COLO829 (cell line): ENCODE measurements around the gene TEX51.

Source experiments
- DNase-seq: peaks from one replicate; pipeline ENCODE4 v3.0.0; 2012; ENCODE audit warnings: low spot score

Gene TEX51

GRCh38 chr2:126914811-126915500 lies 16.3 kb downstream of the TEX51 start:
- DNase-seq = no peak

- no peak for DNase-seq
Measured at GRCh38 chr2:126915903-126916302, 17.2 kb downstream of the TEX51 start.

- DNase-seq = no peak
Measured at GRCh38 chr2:126916744-126917143, 18.1 kb downstream of the TEX51 start.

- DNase-seq = no peak
Measured at GRCh38 chr2:126921066-126921465, 22.4 kb downstream of the TEX51 start.

GRCh38 chr2:126930970-126931590 lies 32.4 kb downstream of the TEX51 start:
- no peak for DNase-seq

GRCh38 chr2:126932529-126932928 lies 33.8 kb downstream of the TEX51 start:
- no peak for DNase-seq

GRCh38 chr2:126932966-126933710 lies 34.4 kb downstream of the TEX51 start:
- DNase-seq = no peak

GRCh38 chr2:126933711-126934091 lies 35.0 kb downstream of the TEX51 start:
- no peak for DNase-seq

GRCh38 chr2:126934809-126935208 lies 36.1 kb downstream of the TEX51 start:
- no peak for DNase-seq

GRCh38 chr2:126935774-126936173 lies 37.1 kb downstream of the TEX51 start:
- DNase-seq = no peak

GRCh38 chr2:126936219-126936723 lies 37.6 kb downstream of the TEX51 start:
- DNase-seq = no peak

GRCh38 chr2:126940331-126940730 lies 41.6 kb downstream of the TEX51 start:
- DNase-seq = no peak

- no peak for DNase-seq
Measured at GRCh38 chr2:126942427-126943203, 43.9 kb downstream of the TEX51 start.

- no peak for DNase-seq
Measured at GRCh38 chr2:126943612-126944348, 45.1 kb downstream of the TEX51 start.

- DNase-seq = no peak
Measured at GRCh38 chr2:126945118-126945517, 46.4 kb downstream of the TEX51 start.

GRCh38 chr2:126946318-126947102 lies 47.8 kb downstream of the TEX51 start:
- DNase-seq = no peak

- DNase-seq = no peak
Measured at GRCh38 chr2:126947103-126947429, 48.4 kb downstream of the TEX51 start.

- DNase-seq = no peak
Measured at GRCh38 chr2:126949775-126950174, 51.1 kb downstream of the TEX51 start.

- no peak for DNase-seq
Measured at GRCh38 chr2:126950504-126950903, 51.8 kb downstream of the TEX51 start.
